ENCODE measurements around the gene CAMK2N1. TPM values are rescaled to one million over a fixed set of nuclear protein-coding genes. Genes with fewer than 3 reads are reported as not detected.
A peak's percentile ranks its signal among the peaks of the same experiment; 100 is the strongest.

Gene CAMK2N1
- total and polyA plus RNA-seq, 2 of the 13 experiments (the other 11 are each of a cell fraction or from before 2014, with no cell fraction given), result 38.0 to 38.6 TPM

- no peak for TF ChIP-seq TCF7L2 (IDR thresholded peaks at IDR 0.05; ENCODE audit: low read depth, low read length)
- no peak for TF ChIP-seq ZSCAN22 (CRISPR knock-in tag; IDR thresholded peaks at IDR 0.05)
- TF ChIP-seq KDM5B (CRISPR knock-in tag; IDR thresholded peaks at IDR 0.05; ENCODE audit: borderline replicate concordance), result no peak
- TF ChIP-seq LBX2 (CRISPR knock-in tag; IDR thresholded peaks at IDR 0.05; ENCODE audit: borderline replicate concordance), result no peak
- no peak for TF ChIP-seq HNF1B (CRISPR knock-in tag; IDR thresholded peaks at IDR 0.05)
- TF ChIP-seq E2F5 (CRISPR knock-in tag; conservative IDR thresholded peaks at IDR 0.05), result no peak
- TF ChIP-seq IKZF5 (CRISPR knock-in tag; IDR thresholded peaks at IDR 0.05), result no peak
- TF ChIP-seq ZNF720 (CRISPR knock-in tag; IDR thresholded peaks at IDR 0.05), result no peak
- no peak for TF ChIP-seq ZNF75D (CRISPR knock-in tag; IDR thresholded peaks at IDR 0.05; ENCODE audit: borderline replicate concordance)
Measured at GRCh38 chr1:20528221-20528620, 42.2 kb upstream of the CAMK2N1 start (continued).

- WGBS (ENCODE audit: low lambda C conversion rate), result 28% methylated on average over 6 of the region's 6 CpGs
Measured at GRCh38 chr1:20526267-20526666, 40.3 kb upstream of the CAMK2N1 start.

More at GRCh38 chr1:20526267-20526666, 40.3 kb upstream of the CAMK2N1 start:
- no peak overlapping the region for H2AFZ ChIP-seq (ENCODE audit: low read length)
- in situ Hi-C loops (cut with HindIII; ENCODE audit: extremely low pct_ligation_motif_present, low pct_unique_long_range_greater_than_20kb), result no loop called here
- peaks cover 0 to 15% of the 10 kb centered on the region in 2 experiments; a peak in 1 of 5 replicates for H3K27me3 ChIP-seq (ENCODE audit: control insufficient read depth in 1 of 2, insufficient read depth in 2 of 2, low read length in 2 of 2)
- H3K4me1 ChIP-seq (ENCODE audit: insufficient read depth, low read length), result peaks cover 7% of the 10 kb centered on the region
- no peak for FAIRE-seq
- intact Hi-C loops (cut with micrococcal nuclease; ENCODE audit: unreplicated experiment), result no loop called here
- ChIA-PET CTCF (ENCODE audit: low intra/inter-chr PET ratio, low total read pairs) (interaction anchor here (1.3 kb wide), 1 partner anchor 114 kb away, joined by 3 read pairs; no protein-coding TSS in a partner anchor), POLR2A (no interaction called here)
- no peak overlapping the region for H3K27ac ChIP-seq (ENCODE audit: extremely low read length, insufficient read depth, low read length)
- no TSS peak for BruUV-seq (replicated peaks)
- no peaks in the 10 kb centered on the region for H3K36me3 ChIP-seq (replicated peaks in 1 of 2; ENCODE audit: control insufficient read depth in 1 of 2, insufficient read depth in 2 of 2, low read length in 2 of 2)
- no peak overlapping the region for H3K9ac ChIP-seq (ENCODE audit: insufficient read depth, low read depth, low read length)
- H3K79me2 ChIP-seq (ENCODE audit: insufficient read depth, low read length), result no peaks in the 10 kb centered on the region
- no peak for DNase-seq (ENCODE audit: low spot score)
- no peaks in the 10 kb centered on the region for H3K9me3 ChIP-seq (ENCODE audit: low read length)
- no peak overlapping the region for H3K4me3 ChIP-seq (replicated peaks in 1 of 3; ENCODE audit: insufficient read depth in 1 of 3, low read depth in 2 of 3, low read length in 3 of 3)
- no peak for ATAC-seq
- no peaks in the 10 kb centered on the region for H4K20me1 ChIP-seq (ENCODE audit: insufficient read depth, low read length)
- no peak overlapping the region for H3K4me2 ChIP-seq (ENCODE audit: low read depth, low read length)
- TF ChIP-seq ATF7 (IDR thresholded peaks at IDR 0.05) (peak; percentile 66), ATF7 (CRISPR knock-in tag; IDR thresholded peaks at IDR 0.05) (no peak), RCOR2 (CRISPR knock-in tag; IDR thresholded peaks at IDR 0.05) (no peak), ZNF720 (CRISPR knock-in tag; IDR thresholded peaks at IDR 0.05) (no peak), ZNF224 (CRISPR knock-in tag; IDR thresholded peaks at IDR 0.05) (no peak), ZNF704 (CRISPR knock-in tag; IDR thresholded peaks at IDR 0.05; ENCODE audit: borderline replicate concordance) (no peak)
